HG02759 (cell line): Measurements from ENCODE around the gene EZH2.

Experiments
- ATAC-seq: cut with Tn5 transposase; IDR thresholded peaks from one replicate; pipeline ENCODE4 v1.9.1; 2021; ENCODE audit warnings: mild to moderate bottlenecking, moderate library complexity; ENCODE audit not compliant: unreplicated experiment

EZH2 gene

GRCh38 chr7:148858489-148858888, 25.6 kb downstream of the EZH2 start:
- no peak for ATAC-seq

- no peak for ATAC-seq
Observed at GRCh38 chr7:148856891-148857290, 27.2 kb downstream of the EZH2 start.

GRCh38 chr7:148856578-148856881, 27.6 kb downstream of the EZH2 start:
- no peak for ATAC-seq

- ATAC-seq: no peak
Observed at GRCh38 chr7:148854983-148855382, 29.1 kb downstream of the EZH2 start.

GRCh38 chr7:148852272-148852671, 31.8 kb downstream of the EZH2 start:
- no peak for ATAC-seq

- ATAC-seq: no peak
Observed at GRCh38 chr7:148850564-148850963, 33.5 kb downstream of the EZH2 start.

- no peak for ATAC-seq
Observed at GRCh38 chr7:148849393-148850098, 34.5 kb downstream of the EZH2 start.

- no peak for ATAC-seq
Observed at GRCh38 chr7:148847815-148848734, 36.0 kb downstream of the EZH2 start.

GRCh38 chr7:148838905-148839304, 45.2 kb downstream of the EZH2 start:
- ATAC-seq: no peak

- no peak for ATAC-seq
Observed at GRCh38 chr7:148835854-148836253, 48.2 kb downstream of the EZH2 start.

- no peak for ATAC-seq
Observed at GRCh38 chr7:148834605-148835004, 49.5 kb downstream of the EZH2 start.

- ATAC-seq: no peak
Observed at GRCh38 chr7:148831782-148832181, 52.3 kb downstream of the EZH2 start.

- ATAC-seq: no peak
Observed at GRCh38 chr7:148830897-148831692, 53.0 kb downstream of the EZH2 start.

- no peak for ATAC-seq
Observed at GRCh38 chr7:148828965-148829364, 55.1 kb downstream of the EZH2 start.

GRCh38 chr7:148825338-148825737, 58.8 kb downstream of the EZH2 start:
- ATAC-seq: no peak

GRCh38 chr7:148824864-148825263, 59.2 kb downstream of the EZH2 start:
- no peak for ATAC-seq

GRCh38 chr7:148821422-148821821, 62.7 kb downstream of the EZH2 start:
- ATAC-seq: no peak

- no peak for ATAC-seq
Observed at GRCh38 chr7:148819697-148820360, 64.3 kb downstream of the EZH2 start.

GRCh38 chr7:148815612-148816011, 68.5 kb downstream of the EZH2 start:
- no peak for ATAC-seq

- ATAC-seq: no peak
Observed at GRCh38 chr7:148814922-148815559, 69.0 kb downstream of the EZH2 start.
